Measurements from ENCODE around the gene BROX. TPM values are rescaled to one million over a fixed set of nuclear protein-coding genes. Genes with fewer than 3 reads are reported as not detected.

The BROX gene
- polyA plus RNA-seq, 1 donor (not counting 4 experiments of a cell fraction or from before 2014, with no cell fraction given), result 9.6 TPM

GRCh38 chr1:222691016-222691415 lies 21.3 kb upstream of the BROX start:
- dilution Hi-C loops (cut with MboI; ENCODE audit: extremely low pct_ligation_motif_present, low sequenced_read_pairs), result no loop called here
- Histone ChIP-seq H3K36me3 (ENCODE audit: control insufficient read depth in 2 of 2, extremely low read depth in 1 of 2, insufficient read depth in 2 of 2, low read length in 2 of 2) (peaks cover 0 to 13% of the 10 kb centered on the region in 2 experiments), H3K9ac (ENCODE audit: control insufficient read depth, extremely low read depth, insufficient read depth, low read length) (no peak overlapping the region), H3K27ac (ENCODE audit: control insufficient read depth, insufficient read depth, low read length) (no peak overlapping the region), H3K79me2 (ENCODE audit: control insufficient read depth, insufficient read depth, low read length) (peaks cover 3% of the 10 kb centered on the region), H3K27me3 (ENCODE audit: control insufficient read depth, extremely low read depth, insufficient read depth, low read length) (no peaks in the 10 kb centered on the region), H3K9me3 (ENCODE audit: control insufficient read depth, low read depth, low read length) (no peaks in the 10 kb centered on the region), H2AFZ (ENCODE audit: control insufficient read depth, low read length) (no peak overlapping the region), H3K4me1 (ENCODE audit: control insufficient read depth, extremely low read depth, insufficient read depth, low read length) (no peaks in the 10 kb centered on the region), H4K20me1 (ENCODE audit: control insufficient read depth, extremely low read depth, insufficient read depth, low read length) (no peaks in the 10 kb centered on the region), H3K4me3 (ENCODE audit: control insufficient read depth in 2 of 3, extremely low read depth in 1 of 3, insufficient read depth in 2 of 3, low read depth in 1 of 3, low read length in 3 of 3) (no peak overlapping the region), H3K9me1 (ENCODE audit: control insufficient read depth, extremely low read depth, insufficient read depth, low read length) (no peaks in the 10 kb centered on the region), H3K4me2 (ENCODE audit: control insufficient read depth, extremely low read depth, insufficient read depth, low read depth, low read length) (no peak overlapping the region)
- TF ChIP-seq CTCF (optimal IDR thresholded peaks at IDR 0.05 in 1 of 3, IDR thresholded peaks at IDR 0.05 in 1 of 3, conservative IDR thresholded peaks at IDR 0.05 in 1 of 3; ENCODE audit: extremely low read depth in 1 of 3, insufficient read depth in 2 of 3, low read length in 3 of 3) (no peak), EZH2 (IDR thresholded peaks at IDR 0.05; ENCODE audit: low read length) (no peak)
- FAIRE-seq (no peak), DNase-seq (ENCODE audit: low read depth, low spot score) (no peak)

DNA sequence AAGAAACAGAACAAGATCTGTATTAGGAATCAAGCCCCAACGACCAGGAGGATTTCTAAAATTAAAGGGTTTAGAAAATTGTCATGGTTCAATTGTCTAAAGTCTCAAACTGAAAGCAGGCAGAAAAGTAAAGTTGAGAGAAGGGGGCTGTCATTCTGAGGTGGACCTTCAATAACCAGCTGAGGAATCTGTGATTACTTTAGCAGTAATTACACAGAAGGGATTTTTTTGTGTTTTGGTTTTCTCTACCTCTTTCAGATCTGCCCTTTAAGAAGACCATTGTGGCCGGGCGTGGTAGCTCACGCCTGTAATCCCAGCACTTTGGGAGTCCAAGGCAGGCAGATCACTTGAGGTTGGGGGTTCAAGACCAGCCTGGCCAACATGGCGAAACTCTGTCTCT lies 17.4 kb upstream of the BROX start:
- H3K27me3 ChIP-seq (ENCODE audit: control insufficient read depth, extremely low read depth, insufficient read depth, low read length), result no peaks in the 10 kb centered on the region
- no peaks in the 10 kb centered on the region for H3K9me3 ChIP-seq (ENCODE audit: control insufficient read depth, low read depth, low read length)
- H3K27ac ChIP-seq (ENCODE audit: control insufficient read depth, insufficient read depth, low read length), result no peak overlapping the region
- dilution Hi-C loops (cut with MboI; ENCODE audit: extremely low pct_ligation_motif_present, low sequenced_read_pairs), result no loop called here
- no peaks in the 10 kb centered on the region for H3K9me1 ChIP-seq (ENCODE audit: control insufficient read depth, extremely low read depth, insufficient read depth, low read length)
- no peak for FAIRE-seq
- no peaks in the 10 kb centered on the region for H4K20me1 ChIP-seq (ENCODE audit: control insufficient read depth, extremely low read depth, insufficient read depth, low read length)
- H3K36me3 ChIP-seq (ENCODE audit: control insufficient read depth in 2 of 2, extremely low read depth in 1 of 2, insufficient read depth in 2 of 2, low read length in 2 of 2), result peaks cover under 1 to 4% of the 10 kb centered on the region in 2 experiments
- no peak overlapping the region for H3K9ac ChIP-seq (ENCODE audit: control insufficient read depth, extremely low read depth, insufficient read depth, low read length)
- DNase-seq (ENCODE audit: low read depth, low spot score), result no peak
- no peak overlapping the region for H3K4me2 ChIP-seq (ENCODE audit: control insufficient read depth, extremely low read depth, insufficient read depth, low read depth, low read length)
- no peak for TF ChIP-seq CTCF (optimal IDR thresholded peaks at IDR 0.05 in 1 of 3, IDR thresholded peaks at IDR 0.05 in 1 of 3, conservative IDR thresholded peaks at IDR 0.05 in 1 of 3; ENCODE audit: extremely low read depth in 1 of 3, insufficient read depth in 2 of 3, low read length in 3 of 3)
- TF ChIP-seq EZH2 (IDR thresholded peaks at IDR 0.05; ENCODE audit: low read length), result no peak
- H3K79me2 ChIP-seq (ENCODE audit: control insufficient read depth, insufficient read depth, low read length), result peaks cover 8% of the 10 kb centered on the region
- H3K4me1 ChIP-seq (ENCODE audit: control insufficient read depth, extremely low read depth, insufficient read depth, low read length), result no peaks in the 10 kb centered on the region
- H3K4me3 ChIP-seq (ENCODE audit: control insufficient read depth in 2 of 3, extremely low read depth in 1 of 3, insufficient read depth in 2 of 3, low read depth in 1 of 3, low read length in 3 of 3), result no peak overlapping the region
- no peak overlapping the region for H2AFZ ChIP-seq (ENCODE audit: control insufficient read depth, low read length)

Measured in keratinocyte (primary cell).